Hepatocyte (in vitro differentiated cells): Measurements from ENCODE around the gene RIMBP2. TPM values are rescaled to one million over a fixed set of nuclear protein-coding genes. Genes with fewer than 3 reads are reported as not detected.

Experiments used
- DNase-seq: peaks from one replicate; pipeline ENCODE4 v3.0.0-alpha.2; 2016; ENCODE audit warnings: low spot score
- H2AFZ ChIP-seq: fragments of 200-600 bp; sonication (generic); 2 replicates; pipeline ENCODE4 v1.6.0; 2016; ENCODE audit warnings: antibody characterized with exemption, mild to moderate bottlenecking
- H3K27ac ChIP-seq: fragments of 200-600 bp; sonication (generic); 2 replicates; pipeline ENCODE4 v1.5.1; 2016; ENCODE audit warnings: mild to moderate bottlenecking
- H3K27me3 ChIP-seq: fragments of 200-600 bp; sonication (generic); 2 replicates; pipeline ENCODE4 v1.6.1; 2016
- H3K36me3 ChIP-seq: fragments of 200-600 bp; sonication (generic); replicated peaks from 2 replicates; pipeline ENCODE4 v1.5.1; 2016; ENCODE audit warnings: low read depth; ENCODE audit not compliant: insufficient read depth
- H3K4me1 ChIP-seq: fragments of 200-600 bp; sonication (generic); 2 replicates; pipeline ENCODE4 v1.5.1; 2016; ENCODE audit warnings: mild to moderate bottlenecking, moderate library complexity; ENCODE audit not compliant: insufficient read depth
- H3K4me2 ChIP-seq: fragments of 200-600 bp; sonication (generic); 2 replicates; pipeline ENCODE4 v1.6.0; 2016
- H3K4me3 ChIP-seq: fragments of 200-600 bp; sonication (generic); 2 replicates; pipeline ENCODE4 v1.5.1; 2016; ENCODE audit warnings: mild to moderate bottlenecking
- H3K79me2 ChIP-seq: fragments of 200-600 bp; sonication (generic); 2 replicates; pipeline ENCODE4 v1.6.0; 2017; ENCODE audit warnings: mild to moderate bottlenecking
- H3K9me2 ChIP-seq: fragments of 200-600 bp; sonication (generic); replicated peaks from 2 replicates; pipeline ENCODE4 v1.6.0; 2017; ENCODE audit warnings: mild to moderate bottlenecking; ENCODE audit not compliant: insufficient read depth
- H3K9me3 ChIP-seq: fragments of 200-600 bp; sonication (generic); 2 replicates; pipeline ENCODE4 v1.5.1; 2016; ENCODE audit warnings: low read depth, mild to moderate bottlenecking
- H4K20me1 ChIP-seq: fragments of 200-600 bp; sonication (generic); 2 replicates; pipeline ENCODE4 v1.6.0; 2016; ENCODE audit warnings: mild to moderate bottlenecking; ENCODE audit not compliant: insufficient read depth, poor library complexity, severe bottlenecking
- EZH2 ChIP-seq: fragments of 200-600 bp; sonication (generic); IDR thresholded peaks from 2 replicates; pipeline ENCODE4 v1.6.1; 2016; ENCODE audit warnings: antibody characterized with exemption, mild to moderate bottlenecking, borderline replicate concordance
- EZH2phosphoT487 ChIP-seq: fragments of 200-600 bp; sonication (generic); IDR thresholded peaks from one replicate; pipeline ENCODE4 v1.6.1; 2018; ENCODE audit warnings: antibody characterized with exemption, mild to moderate bottlenecking, low read depth, moderate library complexity; ENCODE audit not compliant: unreplicated experiment, severe bottlenecking
- WGBS: methylation state at CpG from one replicate; pipeline ENCODE4 v1.1.6; 2016; ENCODE audit warnings: low lambda C conversion rate; ENCODE audit errors: missing lambda C conversion rate; 5-methylcytosine and 5-hydroxymethylcytosine counted together
- polyA plus RNA-seq: library from polyadenylated mRNA; unstranded; fragments of >200 nt; fragmentation: Nextera tagmentation; extraction: Ambion mirVana; gene quantifications from 2 replicates; pipeline ENCODE4 v1.2.1, GENCODE V29; 2016
- total RNA-seq: library from RNA; depleted of rRNA; stranded (reverse); fragments of >200 nt; gene quantifications from 2 replicates; pipeline ENCODE4 v1.2.3, GENCODE V29; 2014
- TF ChIP-seq, protein P1 (sequence below): fragments of 200-600 bp; sonication (generic); IDR thresholded peaks from 2 replicates; pipeline ENCODE4 v1.5.1; 2016; ENCODE audit warnings: antibody characterized with exemption, mild to moderate bottlenecking; ENCODE audit not compliant: poor library complexity

Gene RIMBP2
- total and polyA plus RNA-seq, 2 experiments from 2014 or later: 2.5 to 4.4 TPM

DNA sequence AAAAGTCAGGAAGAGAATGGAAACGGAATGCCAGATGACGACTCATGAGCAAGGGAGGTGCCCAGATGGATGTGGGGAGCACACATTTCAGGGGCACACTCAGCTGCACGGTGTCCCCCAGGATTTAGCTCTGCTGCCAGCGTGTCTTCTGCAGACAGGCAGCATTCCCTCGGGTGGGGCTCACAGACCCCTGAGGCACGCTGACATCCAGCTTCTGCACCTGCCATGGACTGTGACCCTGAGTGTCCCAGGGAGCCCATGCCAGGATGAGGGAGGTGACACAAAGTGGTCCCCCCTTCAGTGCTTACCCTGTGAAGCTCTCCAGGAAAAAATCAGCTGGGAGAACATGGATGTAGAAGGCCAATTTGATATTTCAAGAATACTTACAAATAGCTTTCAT, 294.2 kb downstream of the RIMBP2 start:
- no peak overlapping the region for H3K27ac ChIP-seq
- WGBS: 83% methylated on average over 6 of the region's 6 CpGs
- no peaks in the 10 kb centered on the region for H3K36me3 ChIP-seq
- no peaks in the 10 kb centered on the region for H3K9me2 ChIP-seq
- no peak for DNase-seq
- no peaks in the 10 kb centered on the region for H3K79me2 ChIP-seq
- TF ChIP-seq EZH2phosphoT487 (no peak), EZH2 (no peak)
- TF ChIP-seq, protein P1, sequence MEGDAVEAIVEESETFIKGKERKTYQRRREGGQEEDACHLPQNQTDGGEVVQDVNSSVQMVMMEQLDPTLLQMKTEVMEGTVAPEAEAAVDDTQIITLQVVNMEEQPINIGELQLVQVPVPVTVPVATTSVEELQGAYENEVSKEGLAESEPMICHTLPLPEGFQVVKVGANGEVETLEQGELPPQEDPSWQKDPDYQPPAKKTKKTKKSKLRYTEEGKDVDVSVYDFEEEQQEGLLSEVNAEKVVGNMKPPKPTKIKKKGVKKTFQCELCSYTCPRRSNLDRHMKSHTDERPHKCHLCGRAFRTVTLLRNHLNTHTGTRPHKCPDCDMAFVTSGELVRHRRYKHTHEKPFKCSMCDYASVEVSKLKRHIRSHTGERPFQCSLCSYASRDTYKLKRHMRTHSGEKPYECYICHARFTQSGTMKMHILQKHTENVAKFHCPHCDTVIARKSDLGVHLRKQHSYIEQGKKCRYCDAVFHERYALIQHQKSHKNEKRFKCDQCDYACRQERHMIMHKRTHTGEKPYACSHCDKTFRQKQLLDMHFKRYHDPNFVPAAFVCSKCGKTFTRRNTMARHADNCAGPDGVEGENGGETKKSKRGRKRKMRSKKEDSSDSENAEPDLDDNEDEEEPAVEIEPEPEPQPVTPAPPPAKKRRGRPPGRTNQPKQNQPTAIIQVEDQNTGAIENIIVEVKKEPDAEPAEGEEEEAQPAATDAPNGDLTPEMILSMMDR: no peak
- no peaks in the 10 kb centered on the region for H3K4me1 ChIP-seq
- no peaks in the 10 kb centered on the region for H3K27me3 ChIP-seq
- H3K4me3 ChIP-seq: no peak overlapping the region
- H2AFZ ChIP-seq: no peak overlapping the region
- H3K4me2 ChIP-seq: no peak overlapping the region
- H3K9me3 ChIP-seq: no peaks in the 10 kb centered on the region
- H4K20me1 ChIP-seq: no peaks in the 10 kb centered on the region

DNA sequence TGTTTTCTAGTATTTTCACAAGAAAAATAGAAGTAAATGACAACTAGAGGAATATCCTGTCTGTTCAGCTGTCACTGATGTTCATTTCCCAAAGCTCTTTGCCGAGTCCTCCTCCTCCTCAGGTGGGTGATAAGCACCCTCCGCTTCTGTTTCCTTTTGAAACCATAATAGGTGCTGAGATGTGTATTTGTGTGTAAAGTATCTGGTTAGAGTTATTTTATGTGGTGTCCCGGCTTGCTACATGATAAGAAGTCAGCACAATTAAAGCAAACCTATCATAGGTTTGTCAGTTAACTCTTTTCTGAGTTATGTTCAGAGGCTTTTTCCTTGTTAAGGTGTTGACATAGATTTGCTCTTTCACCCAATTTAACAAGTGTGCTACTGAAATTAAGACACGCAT, 296.0 kb downstream of the RIMBP2 start:
- H3K9me2 ChIP-seq: no peaks in the 10 kb centered on the region
- no peak overlapping the region for H2AFZ ChIP-seq
- H3K9me3 ChIP-seq: no peaks in the 10 kb centered on the region
- H3K27me3 ChIP-seq: no peaks in the 10 kb centered on the region
- no peaks in the 10 kb centered on the region for H4K20me1 ChIP-seq
- H3K27ac ChIP-seq: no peak overlapping the region
- no peaks in the 10 kb centered on the region for H3K36me3 ChIP-seq
- no peak overlapping the region for H3K4me3 ChIP-seq
- no peak overlapping the region for H3K4me2 ChIP-seq
- no peak for DNase-seq
- no peaks in the 10 kb centered on the region for H3K79me2 ChIP-seq
- 67% methylated on average over 4 of the region's 4 CpGs for WGBS
- no peaks in the 10 kb centered on the region for H3K4me1 ChIP-seq
- TF ChIP-seq, protein P1: no peak
- no peak for TF ChIP-seq EZH2
- no peak for TF ChIP-seq EZH2phosphoT487

DNA sequence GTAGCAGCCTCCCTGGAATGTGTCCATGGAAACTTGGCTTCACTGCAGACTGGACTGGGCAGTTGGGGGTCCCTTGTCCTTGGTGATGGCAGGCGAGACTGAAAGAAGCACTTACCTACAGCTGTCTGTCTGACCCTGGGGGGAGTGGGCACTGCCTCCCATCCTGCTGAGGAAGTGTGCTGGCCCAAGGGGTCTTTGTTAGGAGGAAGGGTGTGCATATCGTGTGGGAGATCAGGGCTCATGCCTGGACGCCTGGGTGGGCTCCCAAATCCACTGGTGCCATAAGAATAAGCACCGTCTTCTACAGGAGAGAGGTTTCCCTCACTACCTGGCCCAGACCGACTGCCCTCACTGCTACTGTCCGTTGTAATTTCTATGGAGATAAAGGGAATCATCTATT, 297.0 kb downstream of the RIMBP2 start:
- H3K4me3 ChIP-seq: no peak overlapping the region
- H3K27ac ChIP-seq: no peak overlapping the region
- no peaks in the 10 kb centered on the region for H3K9me3 ChIP-seq
- no peak overlapping the region for H3K4me2 ChIP-seq
- WGBS: 92% methylated on average over 6 of the region's 6 CpGs
- H4K20me1 ChIP-seq: no peaks in the 10 kb centered on the region
- H3K36me3 ChIP-seq: no peaks in the 10 kb centered on the region
- DNase-seq: no peak
- no peaks in the 10 kb centered on the region for H3K79me2 ChIP-seq
- no peaks in the 10 kb centered on the region for H3K9me2 ChIP-seq
- no peaks in the 10 kb centered on the region for H3K27me3 ChIP-seq
- no peak overlapping the region for H2AFZ ChIP-seq
- TF ChIP-seq EZH2 (no peak), EZH2phosphoT487 (no peak)
- TF ChIP-seq, protein P1: no peak
- no peaks in the 10 kb centered on the region for H3K4me1 ChIP-seq

DNA sequence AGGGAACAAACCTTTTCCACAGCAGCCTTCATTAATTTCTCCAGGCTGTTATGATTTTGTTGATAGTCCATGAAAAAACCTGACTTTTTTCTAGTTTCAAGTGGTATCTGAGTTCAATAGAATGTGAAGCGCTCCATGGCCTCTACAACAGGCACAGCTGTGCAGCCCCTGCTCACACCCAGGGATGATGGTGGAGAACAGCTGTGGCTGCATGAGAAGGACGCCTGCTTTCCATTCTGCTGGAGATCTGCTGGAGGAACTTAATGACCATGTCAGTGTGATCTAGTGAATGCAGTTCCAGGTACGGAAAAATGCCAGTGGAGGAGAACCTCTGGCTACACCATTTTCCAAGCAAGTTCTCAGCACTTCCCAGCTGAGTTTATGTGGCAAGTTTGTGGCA, 297.8 kb downstream of the RIMBP2 start:
- DNase-seq: no peak
- H3K79me2 ChIP-seq: no peaks in the 10 kb centered on the region
- no peak overlapping the region for H2AFZ ChIP-seq
- H3K27me3 ChIP-seq: no peaks in the 10 kb centered on the region
- H3K4me3 ChIP-seq: no peak overlapping the region
- H3K27ac ChIP-seq: no peak overlapping the region
- 75% methylated on average over 3 of the region's 3 CpGs for WGBS
- H3K9me3 ChIP-seq: no peaks in the 10 kb centered on the region
- H3K4me1 ChIP-seq: no peaks in the 10 kb centered on the region
- H3K36me3 ChIP-seq: no peaks in the 10 kb centered on the region
- TF ChIP-seq, protein P1: no peak
- TF ChIP-seq EZH2: no peak
- no peak for TF ChIP-seq EZH2phosphoT487
- H3K4me2 ChIP-seq: no peak overlapping the region
- no peaks in the 10 kb centered on the region for H4K20me1 ChIP-seq
- H3K9me2 ChIP-seq: no peaks in the 10 kb centered on the region
